ENCODE results near the gene DHX29. TPM values are rescaled to one million over a fixed set of nuclear protein-coding genes. Genes with fewer than 3 reads are reported as not detected.
A peak's percentile ranks its signal among the peaks of the same experiment; 100 is the strongest.

Gene DHX29
- total and polyA plus RNA-seq, 2 experiments from 2014 or later, result 32.9 to 46.5 TPM

DNA sequence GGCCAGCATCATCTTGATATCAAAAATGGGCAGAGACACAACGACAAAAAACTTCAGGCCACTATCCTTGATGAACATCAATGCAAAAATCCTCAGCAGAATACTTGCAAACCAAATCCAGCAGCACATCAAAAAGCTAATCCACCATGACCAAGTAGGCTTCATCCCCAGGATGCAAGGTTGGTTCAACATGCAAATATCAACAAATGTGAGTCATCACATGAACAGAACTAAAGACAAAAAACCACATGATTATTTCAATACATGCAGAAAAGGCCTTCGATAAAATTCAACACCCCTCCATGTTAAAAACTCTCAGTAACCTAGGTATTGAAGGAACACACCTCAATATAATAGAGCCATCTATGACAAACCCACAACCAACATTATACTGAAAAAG is 8.8 kb upstream of the DHX29 start:
- Histone ChIP-seq H3K79me2 (peaks cover 98% of the 10 kb centered on the region), H4K20me1 (ENCODE audit: insufficient read depth, poor library complexity, severe bottlenecking) (peaks cover 14% of the 10 kb centered on the region), H3K27ac (no peak overlapping the region), H3K27me3 (no peaks in the 10 kb centered on the region), H3K4me1 (ENCODE audit: insufficient read depth) (no peaks in the 10 kb centered on the region), H3K9me3 (ENCODE audit: low read depth) (no peaks in the 10 kb centered on the region), H3K4me2 (no peak overlapping the region), H3K36me3 (replicated peaks; ENCODE audit: insufficient read depth, low read depth) (no peaks in the 10 kb centered on the region), H3K4me3 (no peak overlapping the region), H3K9me2 (replicated peaks; ENCODE audit: insufficient read depth) (no peaks in the 10 kb centered on the region), H2AFZ (no peak overlapping the region)
- DNase-seq (ENCODE audit: low spot score), result no peak
- WGBS (ENCODE audit: low lambda C conversion rate, missing lambda C conversion rate), result 96% methylated on average over 2 of the region's 2 CpGs
- no peak for TF ChIP-seq EZH2phosphoT487 (IDR thresholded peaks at IDR 0.05; ENCODE audit: low read depth, severe bottlenecking, unreplicated experiment)
- TF ChIP-seq, protein P1, sequence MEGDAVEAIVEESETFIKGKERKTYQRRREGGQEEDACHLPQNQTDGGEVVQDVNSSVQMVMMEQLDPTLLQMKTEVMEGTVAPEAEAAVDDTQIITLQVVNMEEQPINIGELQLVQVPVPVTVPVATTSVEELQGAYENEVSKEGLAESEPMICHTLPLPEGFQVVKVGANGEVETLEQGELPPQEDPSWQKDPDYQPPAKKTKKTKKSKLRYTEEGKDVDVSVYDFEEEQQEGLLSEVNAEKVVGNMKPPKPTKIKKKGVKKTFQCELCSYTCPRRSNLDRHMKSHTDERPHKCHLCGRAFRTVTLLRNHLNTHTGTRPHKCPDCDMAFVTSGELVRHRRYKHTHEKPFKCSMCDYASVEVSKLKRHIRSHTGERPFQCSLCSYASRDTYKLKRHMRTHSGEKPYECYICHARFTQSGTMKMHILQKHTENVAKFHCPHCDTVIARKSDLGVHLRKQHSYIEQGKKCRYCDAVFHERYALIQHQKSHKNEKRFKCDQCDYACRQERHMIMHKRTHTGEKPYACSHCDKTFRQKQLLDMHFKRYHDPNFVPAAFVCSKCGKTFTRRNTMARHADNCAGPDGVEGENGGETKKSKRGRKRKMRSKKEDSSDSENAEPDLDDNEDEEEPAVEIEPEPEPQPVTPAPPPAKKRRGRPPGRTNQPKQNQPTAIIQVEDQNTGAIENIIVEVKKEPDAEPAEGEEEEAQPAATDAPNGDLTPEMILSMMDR (IDR thresholded peaks at IDR 0.05; ENCODE audit: poor library complexity), result no peak
- no peak for TF ChIP-seq EZH2 (IDR thresholded peaks at IDR 0.05; ENCODE audit: borderline replicate concordance)

DNA sequence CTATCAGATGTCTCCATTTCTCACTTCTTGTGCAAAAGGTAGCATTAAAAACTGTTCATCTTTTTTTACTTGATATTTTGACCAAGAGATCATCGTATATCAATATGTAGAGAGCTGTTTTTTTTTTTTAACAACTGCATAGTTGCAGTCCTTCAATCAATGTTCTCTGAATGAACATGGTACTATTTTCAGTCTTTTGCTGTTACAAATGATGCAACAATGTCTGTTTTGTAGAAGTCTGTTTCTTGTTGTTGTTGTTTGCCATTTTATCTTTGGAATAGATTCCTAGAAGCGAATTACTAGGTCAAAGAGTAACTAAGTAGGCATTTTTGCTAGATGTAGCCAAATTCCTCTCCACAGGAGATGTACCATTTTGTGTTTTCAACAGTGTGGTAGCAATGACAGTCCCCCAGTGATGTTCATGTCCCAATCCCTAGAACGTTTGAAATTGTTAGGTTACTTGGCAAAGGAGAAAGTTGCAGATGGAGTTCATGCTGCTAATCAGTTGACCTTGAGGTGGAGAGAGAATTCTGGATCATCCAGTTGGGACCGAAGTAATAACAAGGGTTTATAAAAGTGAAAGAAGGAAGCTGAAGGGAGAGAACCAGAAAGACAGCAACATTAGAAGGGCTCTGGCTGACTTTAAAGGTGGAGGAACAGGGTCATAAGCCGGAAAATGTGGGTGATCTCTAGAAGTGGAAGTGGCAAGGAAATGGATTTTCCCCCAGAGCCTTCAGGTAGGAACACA is 6.5 kb upstream of the DHX29 start:
- peaks cover 100% of the 10 kb centered on the region for H3K79me2 ChIP-seq
- no peaks in the 10 kb centered on the region for H3K27me3 ChIP-seq
- DNase-seq (ENCODE audit: low spot score), result no peak
- no peak overlapping the region for H3K27ac ChIP-seq
- peaks cover 14% of the 10 kb centered on the region for H4K20me1 ChIP-seq (ENCODE audit: insufficient read depth, poor library complexity, severe bottlenecking)
- no peak overlapping the region for H2AFZ ChIP-seq
- H3K9me2 ChIP-seq (replicated peaks; ENCODE audit: insufficient read depth), result no peaks in the 10 kb centered on the region
- H3K4me3 ChIP-seq, result no peak overlapping the region
- TF ChIP-seq EZH2 (IDR thresholded peaks at IDR 0.05; ENCODE audit: borderline replicate concordance), result no peak
- TF ChIP-seq EZH2phosphoT487 (IDR thresholded peaks at IDR 0.05; ENCODE audit: low read depth, severe bottlenecking, unreplicated experiment), result no peak
- TF ChIP-seq, protein P1 (IDR thresholded peaks at IDR 0.05; ENCODE audit: poor library complexity), result no peak
- peaks cover 10% of the 10 kb centered on the region for H3K4me1 ChIP-seq (ENCODE audit: insufficient read depth)
- 86% methylated on average over 5 of the region's 5 CpGs for WGBS (ENCODE audit: low lambda C conversion rate, missing lambda C conversion rate)
- H3K9me3 ChIP-seq (ENCODE audit: low read depth), result no peaks in the 10 kb centered on the region
- H3K36me3 ChIP-seq (replicated peaks; ENCODE audit: insufficient read depth, low read depth), result no peaks in the 10 kb centered on the region
- no peak overlapping the region for H3K4me2 ChIP-seq

DNA sequence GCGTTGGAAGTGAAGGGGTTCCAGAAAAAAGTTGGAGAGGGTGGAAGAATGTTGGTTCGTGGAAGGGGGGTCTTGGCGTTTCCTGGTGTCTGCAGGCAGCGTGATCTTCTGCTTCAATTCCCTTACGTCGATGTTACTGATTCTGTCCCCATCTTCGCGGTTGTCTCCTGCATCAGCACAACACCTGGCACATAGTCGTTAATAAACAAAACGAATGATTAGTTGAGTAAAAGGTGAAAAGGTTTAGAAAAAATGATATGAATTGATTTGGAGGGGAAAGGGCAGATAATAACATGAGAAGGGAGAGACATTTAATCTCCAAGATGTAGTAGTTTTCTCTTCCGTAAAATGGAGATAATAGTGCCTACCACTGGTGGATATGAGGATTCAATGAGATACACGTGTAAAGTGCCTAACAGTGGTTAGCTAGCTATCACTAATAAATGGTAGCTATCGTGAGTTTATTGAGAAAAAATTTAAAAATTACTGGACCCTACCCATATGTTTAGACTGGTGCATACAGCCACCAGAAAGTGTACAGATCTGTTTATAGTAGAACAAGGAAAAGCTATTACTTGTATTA is 851 bp upstream of the DHX29 start:
- peak overlapping the region; percentile 77 for H2AFZ ChIP-seq
- DNase-seq (ENCODE audit: low spot score), result peak; percentile 15
- no peaks in the 10 kb centered on the region for H3K36me3 ChIP-seq (replicated peaks; ENCODE audit: insufficient read depth, low read depth)
- H4K20me1 ChIP-seq (ENCODE audit: insufficient read depth, poor library complexity, severe bottlenecking), result peaks cover 16% of the 10 kb centered on the region
- no peaks in the 10 kb centered on the region for H3K9me3 ChIP-seq (ENCODE audit: low read depth)
- peak overlapping the region; percentile 68 for H3K4me3 ChIP-seq
- H3K4me1 ChIP-seq (ENCODE audit: insufficient read depth), result peaks cover 28% of the 10 kb centered on the region
- TF ChIP-seq EZH2 (IDR thresholded peaks at IDR 0.05; ENCODE audit: borderline replicate concordance) (no peak), EZH2phosphoT487 (IDR thresholded peaks at IDR 0.05; ENCODE audit: low read depth, severe bottlenecking, unreplicated experiment) (no peak)
- TF ChIP-seq, protein P1 (IDR thresholded peaks at IDR 0.05; ENCODE audit: poor library complexity), result peak; percentile 28
- H3K27ac ChIP-seq, result peak overlapping the region; percentile 91
- under 1% methylated on average over 13 of the region's 13 CpGs for WGBS (ENCODE audit: low lambda C conversion rate, missing lambda C conversion rate)
- H3K9me2 ChIP-seq (replicated peaks; ENCODE audit: insufficient read depth), result no peaks in the 10 kb centered on the region
- peaks cover 90% of the 10 kb centered on the region for H3K79me2 ChIP-seq
- H3K27me3 ChIP-seq, result no peaks in the 10 kb centered on the region
- peak overlapping the region; percentile 79 for H3K4me2 ChIP-seq

All from hepatocyte (in vitro differentiated cells).